Stimulated activated naive CD8-positive, alpha-beta T cell treated with anti-CD3 and anti-CD28 coated beads, Interleukin-15, Interleukin-2, amounts not matched to agents 100 ng/mL and 50 ng/mL, for 24 hours (primary cell): ENCODE results near the gene URI1.

Source experiments
- H3K27ac Mint-ChIP-seq: one replicate; pipeline ENCODE4 v1.8.0; 2021; ENCODE audit warnings: mild to moderate bottlenecking, mixed read lengths
- H3K27me3 Mint-ChIP-seq: one replicate; pipeline ENCODE4 v1.8.0; 2021; ENCODE audit warnings: mixed read lengths
- H3K36me3 Mint-ChIP-seq: one replicate; pipeline ENCODE4 v1.8.0; 2021; ENCODE audit warnings: low read depth, mixed read lengths
- H3K4me1 Mint-ChIP-seq: one replicate; pipeline ENCODE4 v1.8.0; 2021; ENCODE audit warnings: low read depth, mixed read lengths
- H3K4me3 Mint-ChIP-seq: one replicate; pipeline ENCODE4 v1.8.0; 2021; ENCODE audit warnings: mild to moderate bottlenecking, mixed read lengths
- H3K9me3 Mint-ChIP-seq: one replicate; pipeline ENCODE4 v1.8.0; 2021; ENCODE audit warnings: mixed read lengths

Gene URI1

DNA sequence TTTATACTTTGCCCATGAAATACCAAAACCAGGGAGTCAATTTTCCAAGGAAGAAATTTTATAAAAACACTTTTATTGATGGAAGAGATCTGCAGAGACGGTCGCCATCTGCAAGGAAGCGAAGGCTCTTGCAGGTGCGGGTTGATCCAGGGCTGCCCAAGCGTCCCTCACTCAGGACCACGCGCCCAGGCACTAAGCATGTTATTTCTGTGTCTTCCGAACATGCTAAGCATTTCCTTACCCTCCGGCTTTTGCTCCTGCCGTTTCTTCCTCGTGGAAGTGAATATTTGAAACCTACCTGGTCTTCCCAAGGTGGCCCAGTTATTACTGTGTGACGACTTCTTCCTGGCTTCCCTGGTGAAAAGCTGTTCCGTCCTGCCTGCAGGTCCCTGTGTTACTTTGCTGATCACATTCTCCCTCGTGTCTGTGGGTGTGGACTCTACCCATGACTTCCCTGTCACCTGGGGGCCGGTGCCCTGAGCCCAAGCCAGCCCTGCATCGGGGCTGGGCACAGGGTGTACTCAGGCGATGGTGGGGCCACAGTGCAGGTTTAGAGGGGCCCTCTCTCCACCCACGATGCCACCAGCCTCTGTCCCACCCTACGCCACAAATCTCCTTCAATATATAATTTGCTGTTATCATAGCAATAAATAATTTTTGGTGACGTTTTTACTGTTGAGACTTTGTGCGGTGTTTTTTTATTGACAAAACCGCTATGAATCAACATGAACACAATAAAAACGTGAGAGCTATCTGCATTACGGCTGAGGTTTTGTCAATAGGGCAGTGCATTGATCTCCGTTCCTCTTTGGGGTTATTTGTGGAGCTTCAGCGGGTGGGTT lies 119.4 kb downstream of the URI1 start:
- Mint-ChIP-seq H3K9me3 (no peaks in the 10 kb centered on the region), H3K27me3 (no peaks in the 10 kb centered on the region), H3K27ac (no peak overlapping the region), H3K36me3 (no peaks in the 10 kb centered on the region), H3K4me1 (no peaks in the 10 kb centered on the region), H3K4me3 (no peak overlapping the region)

GRCh38 chr19:30062065-30062906 lies 120.2 kb downstream of the URI1 start:
- Mint-ChIP-seq H3K27me3 (no peaks in the 10 kb centered on the region), H3K9me3 (no peaks in the 10 kb centered on the region), H3K4me1 (no peaks in the 10 kb centered on the region), H3K4me3 (no peak overlapping the region), H3K27ac (no peak overlapping the region), H3K36me3 (no peaks in the 10 kb centered on the region)

DNA sequence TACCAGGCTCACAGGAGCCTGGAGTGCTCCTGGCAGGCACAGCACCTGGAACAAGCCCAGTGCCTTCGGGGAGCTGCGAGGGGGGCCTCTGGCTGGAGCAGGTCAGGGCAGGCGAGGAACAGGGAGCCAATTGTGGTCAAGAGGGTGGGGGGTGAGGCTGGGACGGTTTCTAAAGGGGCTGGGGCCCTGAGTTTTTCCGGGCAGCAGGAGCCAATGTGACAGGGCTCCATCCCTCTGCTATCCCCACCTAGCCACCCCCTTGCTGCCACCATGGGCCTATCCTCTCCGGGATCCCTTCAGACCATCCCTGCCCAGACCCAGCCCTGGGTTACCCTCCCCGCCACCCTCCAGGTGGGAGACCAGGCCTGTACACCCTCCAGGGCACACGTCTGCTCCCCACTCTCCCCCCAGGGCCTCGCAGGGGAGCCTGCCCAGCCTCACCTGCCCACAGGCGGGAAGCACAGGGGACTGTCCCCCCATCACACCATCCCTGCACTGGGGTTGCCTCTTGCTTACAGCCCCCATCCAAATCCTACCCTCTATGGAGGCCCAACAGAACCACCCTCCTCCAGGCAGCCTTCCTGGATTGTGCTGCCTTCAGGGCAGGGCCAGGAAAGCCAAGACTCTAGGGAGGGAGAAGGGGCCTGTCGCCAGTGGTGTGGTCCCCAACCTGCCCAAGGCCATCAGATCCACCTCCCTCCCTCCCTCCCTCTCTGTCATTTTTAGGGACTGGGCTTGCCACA lies 121.0 kb downstream of the URI1 start:
- Mint-ChIP-seq H3K9me3 (no peaks in the 10 kb centered on the region), H3K4me1 (no peaks in the 10 kb centered on the region), H3K36me3 (no peaks in the 10 kb centered on the region), H3K27ac (no peak overlapping the region), H3K27me3 (no peaks in the 10 kb centered on the region), H3K4me3 (no peak overlapping the region)

- Mint-ChIP-seq H3K27ac (no peak overlapping the region), H3K4me3 (no peak overlapping the region), H3K4me1 (no peaks in the 10 kb centered on the region), H3K36me3 (no peaks in the 10 kb centered on the region), H3K27me3 (no peaks in the 10 kb centered on the region), H3K9me3 (no peaks in the 10 kb centered on the region)
These were observed 121.8 kb downstream of the URI1 start for GRCh38 chr19:30063650-30064347.

DNA sequence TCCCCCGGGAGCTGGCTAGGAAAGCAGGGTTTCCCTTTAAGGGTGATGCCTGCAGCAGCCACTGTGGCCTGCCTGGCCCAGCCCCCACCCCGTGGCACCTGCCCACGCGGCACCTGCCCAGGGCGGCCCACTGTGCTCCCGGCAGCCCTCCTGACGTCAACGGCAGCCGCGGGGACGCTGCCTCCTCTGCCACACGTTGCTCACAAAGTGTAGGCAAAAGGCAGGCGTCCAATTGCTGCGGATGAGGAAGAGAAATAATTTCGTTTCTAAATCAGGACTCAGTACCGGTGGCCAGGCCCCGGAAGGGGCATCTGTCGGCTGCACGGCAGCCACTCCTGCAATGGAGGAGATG lies 122.3 kb downstream of the URI1 start:
- H3K27ac Mint-ChIP-seq = no peak overlapping the region
- H3K9me3 Mint-ChIP-seq = no peaks in the 10 kb centered on the region
- H3K4me1 Mint-ChIP-seq = no peaks in the 10 kb centered on the region
- no peaks in the 10 kb centered on the region for H3K36me3 Mint-ChIP-seq
- H3K4me3 Mint-ChIP-seq = no peak overlapping the region
- H3K27me3 Mint-ChIP-seq = no peaks in the 10 kb centered on the region

- no peaks in the 10 kb centered on the region for H3K36me3 Mint-ChIP-seq
- no peaks in the 10 kb centered on the region for H3K9me3 Mint-ChIP-seq
- no peaks in the 10 kb centered on the region for H3K27me3 Mint-ChIP-seq
- H3K27ac Mint-ChIP-seq = no peak overlapping the region
- H3K4me3 Mint-ChIP-seq = no peak overlapping the region
- no peaks in the 10 kb centered on the region for H3K4me1 Mint-ChIP-seq
These were observed 122.9 kb downstream of the URI1 start for GRCh38 chr19:30064771-30065494.

GRCh38 chr19:30065680-30066606 lies 123.9 kb downstream of the URI1 start:
- Mint-ChIP-seq H3K9me3 (no peaks in the 10 kb centered on the region), H3K4me3 (no peak overlapping the region), H3K36me3 (no peaks in the 10 kb centered on the region), H3K27ac (no peak overlapping the region), H3K4me1 (no peaks in the 10 kb centered on the region), H3K27me3 (no peaks in the 10 kb centered on the region)
